Muscle of arm (tissue), 12 donors: ENCODE measurements around the gene BOLL. TPM values are rescaled to one million over a fixed set of nuclear protein-coding genes. Genes with fewer than 3 reads are reported as not detected.
"Not testable (repeated sequence)": the region's sequence is repeated elsewhere in the genome, so short reads cannot be mapped to it uniquely, and the experiment has no call there.

ENCODE experiments used
- DNase-seq: peaks from one replicate; pipeline ENCODE4 v3.0.0-alpha.2; 2013
- polyA plus RNA-seq, 12 donors: library from polyadenylated mRNA; unstranded; fragments of 120-200 nt; gene quantifications; one replicate each; pipeline ENCODE4 v1.2.1, GENCODE V29; 2013; ENCODE audit not compliant: insufficient read length in 12 of 12

Gene BOLL
- polyA plus RNA-seq, 12 donors = 0.68 to 4.5 (median 2.2) TPM; not detected in 2

- peak; percentile 23 for DNase-seq
These were observed 77.6 kb downstream of the BOLL start for GRCh38 chr2:197707316-197708213.

GRCh38 chr2:197706839-197707207 is 78.3 kb downstream of the BOLL start:
- no peak for DNase-seq

- DNase-seq = no peak
These were observed 78.9 kb downstream of the BOLL start for GRCh38 chr2:197705912-197706838.

GRCh38 chr2:197705121-197705911 is 79.8 kb downstream of the BOLL start, which contains the start of gene MARS2:
MARS2 (plus strand) TSS chr2:197705369; CDS start chr2:197705406, 37 bp downstream.
- DNase-seq = peak; percentile 94

GRCh38 chr2:197704434-197705120 is 80.5 kb downstream of the BOLL start:
- no peak for DNase-seq

GRCh38 chr2:197700960-197701359 is 84.2 kb downstream of the BOLL start:
- no peak for DNase-seq

- not testable (repeated sequence) for DNase-seq
These were observed 85.4 kb downstream of the BOLL start for GRCh38 chr2:197699724-197700123.

- DNase-seq = not testable (repeated sequence)
These were observed 88.5 kb downstream of the BOLL start for GRCh38 chr2:197696571-197696970.

GRCh38 chr2:197695971-197696370 is 89.1 kb downstream of the BOLL start:
- DNase-seq = not testable (repeated sequence)

- not testable (repeated sequence) for DNase-seq
These were observed 89.9 kb downstream of the BOLL start for GRCh38 chr2:197695206-197695605.

- no peak for DNase-seq
These were observed 107.6 kb downstream of the BOLL start for GRCh38 chr2:197677483-197677882.

GRCh38 chr2:197677056-197677455 is 108.1 kb downstream of the BOLL start:
- no peak for DNase-seq

Other genes with a start within 250 kb of the BOLL start
- gene RFTN2, start 109.7 kb downstream of the BOLL start, polyA plus RNA-seq = 10 to 100 TPM in 11 of 12 donors, not detected in 1; 15.1 to 39.4 (median 18.7) TPM
- 1 to 10 TPM in 10 of 12 donors, not detected in 2; 2.5 to 4.3 (median 4.0) TPM for gene MARS2, start 80.0 kb downstream of the BOLL start, polyA plus RNA-seq
- gene PLCL1, start 19.3 kb upstream of the BOLL start, polyA plus RNA-seq = 10 to 100 TPM in 10 of 12 donors, 1 to 10 TPM in 1, not detected in 1; 7.8 to 24.6 (median 17.0) TPM